SU-DHL-6 (cell line): ENCODE results near the gene MARCHF3.

Experiments used
- H2AFZ ChIP-seq: fragments of 200-600 bp; sonication (generic); 2 replicates; pipeline ENCODE4 v1.6.1; 2014; ENCODE audit warnings: low read depth, mild to moderate bottlenecking, moderate library complexity, mixed read lengths, antibody characterized with exemption, low read length; ENCODE audit not compliant: severe bottlenecking
- H3F3A ChIP-seq: fragments of 200-600 bp; shearing (Covaris generic); 2 replicates; pipeline ENCODE4 v1.6.0; 2016; ENCODE audit warnings: antibody characterized with exemption, mild to moderate bottlenecking; ENCODE audit not compliant: insufficient read depth
- H3K27ac ChIP-seq: fragments of 200-600 bp; sonication (generic); 2 replicates; pipeline ENCODE4 v1.5.1; 2016; ENCODE audit warnings: low read depth, mild to moderate bottlenecking, low read length, moderate library complexity, mixed read lengths
- H3K27me3 ChIP-seq: fragments of 200-600 bp; sonication (generic), shearing (Covaris generic); 2 replicates; pipeline ENCODE4 v1.6.0; 2014; ENCODE audit warnings: mild to moderate bottlenecking, low read length
- H3K36me3 ChIP-seq: fragments of 200-600 bp; sonication (generic); 2 replicates; pipeline ENCODE4 v1.6.1; 2014; ENCODE audit warnings: mild to moderate bottlenecking, low read length, mixed read lengths
- H3K4me2 ChIP-seq: fragments of 300-600, 200-600 bp; shearing (Covaris generic), sonication (generic); 2 replicates; pipeline ENCODE4 v1.6.0; 2014; ENCODE audit warnings: low read length, low read depth, mild to moderate bottlenecking; ENCODE audit not compliant: poor library complexity, severe bottlenecking
- H3K4me3 ChIP-seq: fragments of 200-600 bp; sonication (generic); 2 replicates; pipeline ENCODE4 v1.5.1; 2014; ENCODE audit warnings: antibody characterized with exemption, low read length, mild to moderate bottlenecking, mixed read lengths; ENCODE audit not compliant: insufficient read depth, poor library complexity, severe bottlenecking
- H3K79me2 ChIP-seq: fragments of 200-600 bp; sonication (generic); 2 replicates; pipeline ENCODE4 v1.6.1; 2014; ENCODE audit warnings: mild to moderate bottlenecking, low read length, moderate library complexity; ENCODE audit not compliant: insufficient read depth
- H3K9ac ChIP-seq: fragments of 200-600 bp; sonication (generic); 2 replicates; pipeline ENCODE4 v1.7.0; 2014; ENCODE audit warnings: mild to moderate bottlenecking, low read length
- H3K9me2 ChIP-seq: fragments of 200-600 bp; sonication (generic); replicated peaks from 2 replicates; pipeline ENCODE4 v1.6.1; 2014; ENCODE audit warnings: low read length; ENCODE audit not compliant: insufficient read depth
- H3K9me3 ChIP-seq: fragments of 200-600 bp; sonication (generic); 2 replicates; pipeline ENCODE4 v1.6.1; 2014; ENCODE audit warnings: low read length, mixed read lengths; ENCODE audit not compliant: insufficient read depth
- H4K20me1 ChIP-seq: fragments of 200-600 bp; sonication (generic); 2 replicates; pipeline ENCODE4 v1.6.1; 2014; ENCODE audit warnings: low read depth, mild to moderate bottlenecking, antibody characterized with exemption, low read length, moderate library complexity, mixed read lengths
- EZH2phosphoT487 ChIP-seq: fragments of 200-600 bp; sonication (generic), shearing (Covaris generic); conservative IDR thresholded peaks from 2 replicates; pipeline ENCODE4 v1.6.1; 2018; ENCODE audit warnings: mild to moderate bottlenecking, antibody characterized with exemption, low read length, moderate library complexity, mixed read lengths
- TF ChIP-seq, protein P1 (sequence below): fragments of 200-600 bp; sonication (generic); IDR thresholded peaks from one replicate; pipeline ENCODE4 v1.5.1; 2017; ENCODE audit warnings: antibody characterized with exemption, mild to moderate bottlenecking, low read length, moderate library complexity; ENCODE audit not compliant: insufficient read depth, poor library complexity, severe bottlenecking

The MARCHF3 gene

DNA sequence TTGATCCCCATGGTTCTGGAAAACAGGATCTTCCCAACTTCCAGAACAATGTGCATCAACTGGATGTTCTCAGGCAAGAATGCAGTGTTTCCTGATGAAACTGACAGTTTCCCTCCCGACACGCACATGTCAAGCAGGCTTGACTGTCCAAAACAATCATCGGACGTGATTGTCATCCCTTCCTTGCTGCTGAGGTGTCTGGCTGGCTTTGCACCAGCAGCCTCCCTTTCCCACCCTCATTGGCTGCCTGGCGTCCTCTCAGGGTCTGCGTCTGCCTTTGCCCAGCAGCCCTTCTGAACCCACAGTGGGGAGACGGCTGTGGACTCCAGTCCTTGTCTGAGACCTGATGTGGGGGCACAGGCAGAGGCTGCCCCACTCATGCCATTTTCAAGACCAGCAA lies 110.8 kb downstream of the MARCHF3 start:
- no peaks in the 10 kb centered on the region for H3K27me3 ChIP-seq
- no peak overlapping the region for H3K4me3 ChIP-seq
- no peak overlapping the region for H3K4me2 ChIP-seq
- H3K9me3 ChIP-seq = no peaks in the 10 kb centered on the region
- no peaks in the 10 kb centered on the region for H3K36me3 ChIP-seq
- no peak overlapping the region for H2AFZ ChIP-seq
- no peaks in the 10 kb centered on the region for H3K9me2 ChIP-seq
- TF ChIP-seq, protein P1, sequence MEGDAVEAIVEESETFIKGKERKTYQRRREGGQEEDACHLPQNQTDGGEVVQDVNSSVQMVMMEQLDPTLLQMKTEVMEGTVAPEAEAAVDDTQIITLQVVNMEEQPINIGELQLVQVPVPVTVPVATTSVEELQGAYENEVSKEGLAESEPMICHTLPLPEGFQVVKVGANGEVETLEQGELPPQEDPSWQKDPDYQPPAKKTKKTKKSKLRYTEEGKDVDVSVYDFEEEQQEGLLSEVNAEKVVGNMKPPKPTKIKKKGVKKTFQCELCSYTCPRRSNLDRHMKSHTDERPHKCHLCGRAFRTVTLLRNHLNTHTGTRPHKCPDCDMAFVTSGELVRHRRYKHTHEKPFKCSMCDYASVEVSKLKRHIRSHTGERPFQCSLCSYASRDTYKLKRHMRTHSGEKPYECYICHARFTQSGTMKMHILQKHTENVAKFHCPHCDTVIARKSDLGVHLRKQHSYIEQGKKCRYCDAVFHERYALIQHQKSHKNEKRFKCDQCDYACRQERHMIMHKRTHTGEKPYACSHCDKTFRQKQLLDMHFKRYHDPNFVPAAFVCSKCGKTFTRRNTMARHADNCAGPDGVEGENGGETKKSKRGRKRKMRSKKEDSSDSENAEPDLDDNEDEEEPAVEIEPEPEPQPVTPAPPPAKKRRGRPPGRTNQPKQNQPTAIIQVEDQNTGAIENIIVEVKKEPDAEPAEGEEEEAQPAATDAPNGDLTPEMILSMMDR = no peak
- no peak for TF ChIP-seq EZH2phosphoT487
- H3F3A ChIP-seq = no peaks in the 10 kb centered on the region
- H4K20me1 ChIP-seq = no peaks in the 10 kb centered on the region; the same call in 1 of the 2 replicates
- H3K27ac ChIP-seq = no peak overlapping the region
- no peaks in the 10 kb centered on the region for H3K79me2 ChIP-seq
- H3K9ac ChIP-seq = no peak overlapping the region

DNA sequence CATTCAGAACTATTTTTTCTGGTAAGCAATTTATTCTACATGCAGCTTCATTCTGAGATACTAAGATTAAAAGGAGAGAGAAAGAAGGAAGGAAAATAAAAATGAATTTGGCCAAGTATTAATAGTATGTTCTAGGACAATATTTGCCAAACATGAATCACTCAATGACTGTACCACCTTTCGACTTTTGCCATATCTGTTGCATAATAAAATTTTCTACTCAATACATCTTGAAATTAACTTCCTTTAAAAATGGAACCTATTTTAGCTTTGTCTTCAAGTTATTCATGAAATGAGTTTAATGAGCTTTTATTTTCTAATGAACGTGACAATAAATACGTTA lies 111.8 kb downstream of the MARCHF3 start:
- Histone ChIP-seq H3K27ac (no peak overlapping the region), H3K36me3 (no peaks in the 10 kb centered on the region), H3K9ac (no peak overlapping the region), H3F3A (no peaks in the 10 kb centered on the region), H3K4me3 (no peak overlapping the region), H3K79me2 (no peaks in the 10 kb centered on the region), H3K27me3 (no peaks in the 10 kb centered on the region), H2AFZ (no peak overlapping the region), H4K20me1 (no peaks in the 10 kb centered on the region; the same call in 1 of the 2 replicates), H3K9me2 (no peaks in the 10 kb centered on the region), H3K9me3 (no peaks in the 10 kb centered on the region), H3K4me2 (no peak overlapping the region)
- TF ChIP-seq, protein P1 = no peak
- TF ChIP-seq EZH2phosphoT487 = no peak

DNA sequence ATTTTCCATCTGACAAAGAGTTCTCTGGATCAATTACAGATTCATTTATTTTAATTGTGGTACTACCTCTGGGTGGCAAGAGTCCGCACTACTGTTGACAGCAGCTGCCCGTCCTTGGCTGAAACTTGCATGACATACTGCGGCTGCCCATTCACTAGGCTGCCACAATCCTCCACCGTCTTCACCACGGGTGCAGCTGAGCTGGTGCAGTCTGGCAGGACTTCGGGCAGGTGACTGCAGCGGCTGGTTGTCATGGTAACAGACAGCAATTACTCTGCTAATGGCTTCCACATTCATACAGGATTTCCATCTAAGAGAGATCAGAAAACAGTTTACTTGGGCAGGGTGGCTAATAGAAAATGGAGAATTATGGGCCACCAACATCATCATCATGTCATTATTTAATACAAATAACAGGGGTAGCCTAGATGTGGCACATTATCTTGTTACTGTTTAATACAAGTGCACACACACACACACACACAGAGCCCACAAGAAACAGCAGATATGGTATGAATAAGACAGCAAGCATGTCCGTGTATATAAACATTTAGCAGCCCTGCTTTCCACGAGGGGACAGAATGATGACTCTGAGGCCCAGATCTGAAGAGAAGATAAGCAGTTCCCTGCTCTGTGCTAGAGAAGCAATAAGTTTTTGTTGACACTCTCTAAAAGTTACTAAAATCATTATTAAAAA lies 112.3 kb downstream of the MARCHF3 start:
- no peaks in the 10 kb centered on the region; the same call in 1 of the 2 replicates for H4K20me1 ChIP-seq
- no peak overlapping the region for H3K4me2 ChIP-seq

More for the DNA sequence above, 112.3 kb downstream of the MARCHF3 start:
- Histone ChIP-seq H3K9me3 (no peaks in the 10 kb centered on the region), H3K4me3 (no peak overlapping the region), H3K79me2 (no peaks in the 10 kb centered on the region), H3K27me3 (no peaks in the 10 kb centered on the region), H3K27ac (no peak overlapping the region), H3K36me3 (no peaks in the 10 kb centered on the region), H3K9ac (no peak overlapping the region), H3K9me2 (no peaks in the 10 kb centered on the region), H2AFZ (no peak overlapping the region), H3F3A (no peaks in the 10 kb centered on the region)
- TF ChIP-seq, protein P1 = no peak
- TF ChIP-seq EZH2phosphoT487 = no peak
